Measurements from ENCODE around the gene WDR20.

DNA sequence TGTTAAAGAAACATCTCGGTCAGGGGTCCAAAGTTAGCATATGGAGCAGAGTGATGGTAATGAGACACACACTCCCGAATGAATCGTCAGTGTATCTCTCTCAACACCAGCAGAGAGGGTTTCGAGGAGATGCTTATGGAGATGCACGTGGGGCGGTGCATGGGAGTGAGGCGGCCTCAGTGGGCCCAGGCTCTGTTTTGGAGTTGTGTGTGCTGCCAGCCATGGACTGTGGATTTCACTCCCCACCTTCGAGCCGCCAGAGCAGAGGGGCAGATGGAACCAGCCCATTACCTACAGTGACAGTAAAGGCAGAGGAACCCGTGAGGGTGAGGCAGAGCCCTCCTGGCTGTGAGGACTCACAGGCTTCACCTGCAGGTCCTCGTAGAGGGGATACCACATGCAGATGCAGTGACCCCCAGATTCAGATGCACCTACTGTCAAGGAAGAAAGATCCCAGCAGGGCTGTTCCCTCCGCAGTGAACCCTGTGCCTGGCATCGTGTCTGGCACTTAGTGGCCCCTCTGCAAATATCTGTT, 68.2 kb downstream of the WDR20 start:
- TF ChIP-seq, protein P1, sequence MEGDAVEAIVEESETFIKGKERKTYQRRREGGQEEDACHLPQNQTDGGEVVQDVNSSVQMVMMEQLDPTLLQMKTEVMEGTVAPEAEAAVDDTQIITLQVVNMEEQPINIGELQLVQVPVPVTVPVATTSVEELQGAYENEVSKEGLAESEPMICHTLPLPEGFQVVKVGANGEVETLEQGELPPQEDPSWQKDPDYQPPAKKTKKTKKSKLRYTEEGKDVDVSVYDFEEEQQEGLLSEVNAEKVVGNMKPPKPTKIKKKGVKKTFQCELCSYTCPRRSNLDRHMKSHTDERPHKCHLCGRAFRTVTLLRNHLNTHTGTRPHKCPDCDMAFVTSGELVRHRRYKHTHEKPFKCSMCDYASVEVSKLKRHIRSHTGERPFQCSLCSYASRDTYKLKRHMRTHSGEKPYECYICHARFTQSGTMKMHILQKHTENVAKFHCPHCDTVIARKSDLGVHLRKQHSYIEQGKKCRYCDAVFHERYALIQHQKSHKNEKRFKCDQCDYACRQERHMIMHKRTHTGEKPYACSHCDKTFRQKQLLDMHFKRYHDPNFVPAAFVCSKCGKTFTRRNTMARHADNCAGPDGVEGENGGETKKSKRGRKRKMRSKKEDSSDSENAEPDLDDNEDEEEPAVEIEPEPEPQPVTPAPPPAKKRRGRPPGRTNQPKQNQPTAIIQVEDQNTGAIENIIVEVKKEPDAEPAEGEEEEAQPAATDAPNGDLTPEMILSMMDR (conservative IDR thresholded peaks at IDR 0.05; ENCODE audit: low read length) = no peak
- no peak for TF ChIP-seq EZH2phosphoT487 (IDR thresholded peaks at IDR 0.05; ENCODE audit: borderline replicate concordance)

All from Loucy (cell line).